Left ventricle myocardium superior (tissue), 1 donor: Measurements from ENCODE around the gene ADCK2. TPM values are rescaled to one million over a fixed set of nuclear protein-coding genes. Genes with fewer than 3 reads are reported as not detected.
A peak's percentile ranks its signal among the peaks of the same experiment; 100 is the strongest.
"Not testable (repeated sequence)": the region's sequence is repeated elsewhere in the genome, so short reads cannot be mapped to it uniquely, and the experiment has no call there.

Experiments used
- ATAC-seq: fragments of 200-7000 bp; cut with Tn5 transposase; one replicate; pipeline ENCODE4 v1.9.1; 2020; ENCODE audit warnings: mild to moderate bottlenecking, moderate library complexity
- DNase-seq: peaks from one replicate; pipeline ENCODE4 v3.0.0-alpha.2; 2020
- intact Hi-C: fragments of 100-400 bp; cut with micrococcal nuclease; formaldehyde crosslinking; loops from one replicate; pipeline ENCODE4 v1.11.0; 2022
- total RNA-seq: library from RNA; stranded (reverse); fragmentation: NEBNext Ultra II Directional; extraction: Animal tissue kit (Norgen Biotek cat#: 25700); gene quantifications from one replicate; pipeline ENCODE4 v1.2.1, GENCODE V29; 2021
- donor health status: DM: no; HTN: yes; CAD: no; lungs with severe emphysema.

ADCK2 gene
- total RNA-seq, 1 donor from 2014 or later, result 10.0 TPM

- no peak for ATAC-seq
- no peak for DNase-seq
- intact Hi-C loops, result no loop called here
Observed at GRCh38 chr7:140685407-140686087, 12.8 kb downstream of the ADCK2 start.

DNA sequence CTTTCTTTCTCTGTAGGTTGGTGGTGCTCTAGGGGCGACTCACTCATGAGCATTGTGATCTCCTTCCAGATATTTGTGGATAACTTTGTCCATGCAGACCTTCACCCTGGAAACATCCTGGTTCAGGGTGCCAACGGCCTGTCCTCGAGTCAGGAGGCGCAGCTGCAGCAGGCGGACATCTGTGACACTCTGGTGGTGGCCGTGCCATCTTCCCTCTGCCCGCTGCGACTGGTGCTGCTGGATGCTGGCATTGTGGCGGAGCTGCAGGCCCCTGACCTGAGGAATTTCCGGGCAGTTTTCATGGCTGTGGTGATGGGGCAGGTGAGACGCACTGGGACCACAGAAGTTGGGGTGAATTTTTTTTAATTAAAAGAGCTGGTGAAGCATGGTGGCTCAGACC, 14.2 kb downstream of the ADCK2 start:
- ATAC-seq (no peak), DNase-seq (no peak)
- intact Hi-C loops, result no loop called here

GRCh38 chr7:140688341-140688740, 15.6 kb downstream of the ADCK2 start:
- DNase-seq (no peak), ATAC-seq (no peak)
- intact Hi-C loops, result no loop called here

DNA sequence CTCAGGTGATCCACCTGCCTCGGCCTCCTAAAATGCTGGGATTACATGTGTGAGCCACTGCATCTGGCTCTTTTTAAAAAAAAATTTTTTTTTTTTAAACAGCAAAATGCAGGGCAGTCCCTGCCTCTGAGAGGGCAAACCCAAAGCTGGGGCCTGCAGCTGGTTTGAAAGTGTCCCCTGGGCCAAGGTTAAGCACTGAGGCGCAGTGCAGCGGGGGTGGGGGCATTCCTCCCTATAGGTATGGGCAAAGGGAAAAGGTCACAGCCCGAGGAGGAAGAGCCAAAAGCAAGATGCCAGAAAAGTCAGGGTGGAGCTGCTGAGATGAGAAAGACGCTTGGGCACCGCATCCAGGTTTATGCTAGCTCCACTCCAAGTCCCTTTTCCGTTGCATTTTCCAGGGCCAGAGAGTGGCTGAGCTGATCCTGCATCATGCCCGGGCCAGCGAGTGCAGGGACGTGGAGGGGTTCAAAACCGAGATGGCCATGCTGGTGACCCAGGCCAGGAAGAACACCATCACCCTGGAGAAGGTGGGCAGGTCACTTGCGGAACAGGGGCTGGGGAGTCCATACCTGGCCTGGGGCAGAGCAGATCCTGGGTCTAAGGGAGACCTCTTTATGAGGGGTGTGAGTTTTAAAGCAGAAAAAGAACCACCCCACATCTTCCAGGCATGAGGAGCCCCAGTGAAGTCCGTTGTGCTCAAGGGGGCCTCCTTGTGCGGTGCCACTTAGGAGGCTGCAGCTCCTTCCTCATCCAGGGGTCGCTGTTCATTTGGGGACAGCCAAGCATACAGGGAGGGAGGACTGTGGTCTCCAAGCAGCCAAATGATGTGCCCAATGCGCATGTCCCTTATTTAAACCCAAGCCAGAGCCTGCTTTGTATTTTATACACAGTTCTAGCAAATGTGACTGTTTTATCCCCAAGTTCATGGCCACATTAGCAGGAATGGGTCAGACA, 16.7 kb downstream of the ADCK2 start:
- DNase-seq, result no peak
- intact Hi-C loops, result no loop called here

DNA sequence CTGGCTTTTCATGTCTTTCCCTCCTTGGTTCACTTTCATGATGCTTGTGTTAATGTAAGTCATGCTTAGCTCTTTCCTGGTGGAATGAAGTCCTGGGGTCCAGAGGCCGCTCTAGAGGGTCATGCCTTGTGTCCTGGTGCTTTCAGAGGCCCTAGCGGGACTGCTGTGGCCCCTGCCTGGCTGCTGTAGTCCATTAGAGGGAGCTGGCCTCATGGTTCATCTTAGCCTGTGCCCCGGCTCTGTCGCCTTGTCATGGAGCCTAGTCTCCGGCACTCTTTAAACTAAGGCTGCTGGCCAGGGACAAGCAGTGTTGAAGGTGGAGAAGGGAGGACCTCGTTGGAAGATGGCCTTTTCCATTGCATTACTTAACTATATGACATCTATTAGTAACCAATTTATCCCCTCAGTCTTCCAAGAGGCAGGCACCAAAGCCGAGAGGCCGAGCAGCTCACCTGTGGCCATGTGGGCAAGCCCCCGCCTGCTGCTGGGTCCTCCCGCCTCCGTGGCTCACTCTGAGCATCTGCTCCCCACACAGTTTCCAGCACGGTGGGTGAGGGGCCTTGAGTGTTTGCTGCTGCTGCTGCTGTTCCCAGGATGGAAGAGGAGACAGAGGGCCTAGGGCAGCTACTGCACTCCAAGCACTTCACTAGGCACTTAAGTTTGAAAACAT, 18.8 kb downstream of the ADCK2 start:
- ATAC-seq (no peak), DNase-seq (no peak)
- intact Hi-C loops, result no loop called here

More for the DNA sequence above, 16.7 kb downstream of the ADCK2 start:
- no peak for ATAC-seq

DNA sequence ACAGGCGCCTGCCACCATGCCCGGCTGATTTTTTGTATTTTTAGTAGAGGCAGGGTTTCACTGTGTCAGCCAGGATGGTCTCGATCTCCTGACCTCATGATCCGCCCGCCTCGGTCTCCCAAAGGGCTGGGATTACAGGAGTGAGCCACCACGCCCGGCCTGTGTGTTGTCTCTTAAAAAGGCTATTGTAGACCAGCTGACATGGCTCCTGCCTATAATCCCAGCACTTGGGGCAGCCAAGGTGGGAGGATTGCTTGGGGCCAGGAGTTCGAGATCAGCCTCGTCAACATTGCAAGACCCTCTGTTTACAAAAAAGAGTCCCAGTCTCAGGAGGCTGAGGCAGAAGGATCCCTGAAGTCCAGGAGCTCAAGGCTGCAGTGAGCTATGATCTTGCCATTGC, 21.1 kb downstream of the ADCK2 start:
- ATAC-seq, intact Hi-C loops, DNase-seq: not testable (repeated sequence)

DNA sequence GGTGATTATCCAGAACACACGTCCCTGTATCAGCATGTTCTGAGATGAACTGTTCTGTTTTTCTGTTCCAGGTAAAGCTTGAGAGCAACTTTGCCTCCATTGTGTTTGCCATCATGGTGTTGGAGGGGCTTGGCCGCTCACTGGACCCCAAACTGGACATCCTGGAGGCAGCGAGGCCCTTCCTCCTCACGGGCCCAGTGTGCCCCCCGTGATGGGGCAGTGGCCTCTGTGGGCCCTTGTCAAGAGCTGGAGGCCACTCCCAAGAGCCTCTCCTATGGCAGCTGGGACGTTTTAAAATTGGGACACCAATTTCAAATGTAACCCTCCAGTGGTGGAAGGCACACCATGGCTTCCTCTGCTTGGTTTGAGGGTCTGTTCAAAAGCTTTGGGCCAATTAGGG, 21.8 kb downstream of the ADCK2 start:
- intact Hi-C loops, result no loop called here
- DNase-seq, result no peak

GRCh38 chr7:140695381-140695780, 22.6 kb downstream of the ADCK2 start:
- ATAC-seq, result no peak
- intact Hi-C loops, result no loop called here
- DNase-seq, result no peak

More for the DNA sequence above, 21.8 kb downstream of the ADCK2 start:
- no peak for ATAC-seq

GRCh38 chr7:140696024-140696679, 23.4 kb downstream of the ADCK2 start:
- intact Hi-C loops, result no loop called here
- ATAC-seq (peak; percentile 98), DNase-seq (peak; percentile 98)

GRCh38 chr7:140696680-140697446, 24.1 kb downstream of the ADCK2 start, which contains the start of gene NDUFB2:
Gene NDUFB2 (plus strand): TSS chr7:140696708. CDS start chr7:140696745, 37 bp downstream.
- intact Hi-C loops, result no loop called here
- DNase-seq (peak; percentile 69), ATAC-seq (peak; percentile 92)

GRCh38 chr7:140697447-140698143, 24.9 kb downstream of the ADCK2 start:
- intact Hi-C loops, result no loop called here
- ATAC-seq, result no peak

DNA sequence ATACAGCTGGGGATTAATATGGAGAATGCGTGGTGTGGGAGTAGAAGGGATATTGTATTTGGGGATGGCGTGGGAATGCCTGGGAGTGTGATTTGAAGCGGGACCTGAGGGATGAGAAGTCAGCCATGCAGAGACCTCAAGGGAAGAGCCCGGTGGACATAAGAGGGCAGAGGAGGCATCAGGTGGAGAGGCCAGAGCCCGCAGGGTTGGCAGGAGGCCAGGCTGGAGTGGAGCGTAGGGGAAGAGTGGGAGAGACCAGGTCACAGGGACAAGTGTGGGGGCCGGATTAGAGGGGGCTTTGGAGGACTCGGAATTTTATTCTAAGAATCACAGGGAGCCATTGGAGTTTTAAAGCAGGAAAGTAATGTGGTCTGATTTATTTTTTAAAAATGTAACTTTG, 25.7 kb downstream of the ADCK2 start:
- DNase-seq, result peak; percentile 71
- intact Hi-C loops, result no loop called here
- ATAC-seq, result no peak

More at GRCh38 chr7:140697447-140698143, 24.9 kb downstream of the ADCK2 start:
- no peak for DNase-seq

GRCh38 chr7:140702774-140703173, 30.0 kb downstream of the ADCK2 start:
- intact Hi-C loops, result no loop called here
- ATAC-seq (no peak), DNase-seq (no peak)

- no peak for DNase-seq
- intact Hi-C loops, result no loop called here
- ATAC-seq, result no peak
Observed at GRCh38 chr7:140704205-140704604, 31.5 kb downstream of the ADCK2 start.

GRCh38 chr7:140707132-140707531, 34.4 kb downstream of the ADCK2 start:
- ATAC-seq (no peak), DNase-seq (no peak)
- intact Hi-C loops, result no loop called here

GRCh38 chr7:140708764-140709163, 36.0 kb downstream of the ADCK2 start:
- intact Hi-C loops, ATAC-seq, DNase-seq: not testable (repeated sequence)

DNA sequence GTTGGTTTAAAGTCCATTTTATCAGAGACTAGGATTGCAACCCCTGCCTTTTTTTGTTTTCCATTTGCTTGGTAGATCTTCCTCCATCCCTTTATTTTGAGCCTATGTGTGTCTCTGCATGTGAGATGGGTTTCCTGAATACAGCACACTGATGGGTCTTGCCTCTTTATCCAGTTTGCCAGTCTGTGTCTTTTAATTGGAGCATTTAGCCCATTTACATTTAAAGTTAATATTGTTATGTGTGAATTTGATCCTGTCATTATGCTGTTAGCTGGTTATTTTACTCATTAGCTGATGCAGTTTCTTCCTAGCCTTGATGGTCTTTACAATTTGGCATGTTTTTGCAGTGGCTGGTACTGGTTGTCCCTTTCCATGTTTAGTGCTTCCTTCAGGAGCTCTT, 39.6 kb downstream of the ADCK2 start:
- intact Hi-C loops, ATAC-seq, DNase-seq: not testable (repeated sequence)
